B cell (primary cell): ENCODE data around the gene IL20.

Experiments
- EZH2 ChIP-seq: IDR thresholded peaks from 2 replicates; pipeline ENCODE4 v1.6.1; 2012; ENCODE audit warnings: borderline replicate concordance, low read depth, mild to moderate bottlenecking, moderate library complexity, low read length; ENCODE audit not compliant: insufficient read depth, poor library complexity, severe bottlenecking
- TF ChIP-seq, protein P1 (sequence below): fragments of 200-600 bp; IDR thresholded peaks from one replicate; pipeline ENCODE4 v1.8.0; 2022; ENCODE audit warnings: antibody characterized with exemption, mild to moderate bottlenecking

GRCh38 chr1:206828061-206828460, 37.4 kb upstream of the IL20 start:
- TF ChIP-seq, protein P1, sequence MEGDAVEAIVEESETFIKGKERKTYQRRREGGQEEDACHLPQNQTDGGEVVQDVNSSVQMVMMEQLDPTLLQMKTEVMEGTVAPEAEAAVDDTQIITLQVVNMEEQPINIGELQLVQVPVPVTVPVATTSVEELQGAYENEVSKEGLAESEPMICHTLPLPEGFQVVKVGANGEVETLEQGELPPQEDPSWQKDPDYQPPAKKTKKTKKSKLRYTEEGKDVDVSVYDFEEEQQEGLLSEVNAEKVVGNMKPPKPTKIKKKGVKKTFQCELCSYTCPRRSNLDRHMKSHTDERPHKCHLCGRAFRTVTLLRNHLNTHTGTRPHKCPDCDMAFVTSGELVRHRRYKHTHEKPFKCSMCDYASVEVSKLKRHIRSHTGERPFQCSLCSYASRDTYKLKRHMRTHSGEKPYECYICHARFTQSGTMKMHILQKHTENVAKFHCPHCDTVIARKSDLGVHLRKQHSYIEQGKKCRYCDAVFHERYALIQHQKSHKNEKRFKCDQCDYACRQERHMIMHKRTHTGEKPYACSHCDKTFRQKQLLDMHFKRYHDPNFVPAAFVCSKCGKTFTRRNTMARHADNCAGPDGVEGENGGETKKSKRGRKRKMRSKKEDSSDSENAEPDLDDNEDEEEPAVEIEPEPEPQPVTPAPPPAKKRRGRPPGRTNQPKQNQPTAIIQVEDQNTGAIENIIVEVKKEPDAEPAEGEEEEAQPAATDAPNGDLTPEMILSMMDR: no peak
- no peak for TF ChIP-seq EZH2
